Activated naive CD4-positive, alpha-beta T cell treated with anti-CD3 and anti-CD28 coated beads for 36 hours (primary cell): ENCODE data around the gene RHOB. TPM values are rescaled to one million over a fixed set of nuclear protein-coding genes. Genes with fewer than 3 reads are reported as not detected.

Experiments
- CTCF ChIA-PET: fragments of 350-600 bp; sonication (Branson Sonifier 250); formaldehyde crosslinking; loops from one replicate; lab custom pipeline; 2021; ENCODE audit warnings: antibody characterized with exemption; lab: Charles Lee
- DNase-seq: peaks from one replicate; pipeline ENCODE4 v3.0.0-alpha.2; 2020
- H3K27ac Mint-ChIP-seq: one replicate; pipeline ENCODE4 v1.8.0; 2021; ENCODE audit warnings: mild to moderate bottlenecking, mixed read lengths
- H3K27me3 Mint-ChIP-seq: one replicate; pipeline ENCODE4 v1.8.0; 2021; ENCODE audit warnings: low read depth, mixed read lengths
- H3K36me3 Mint-ChIP-seq: one replicate; pipeline ENCODE4 v1.8.0; 2021; ENCODE audit warnings: low read depth, mixed read lengths
- H3K4me1 Mint-ChIP-seq: one replicate; pipeline ENCODE4 v1.8.0; 2021; ENCODE audit warnings: low read depth, mixed read lengths
- H3K4me3 Mint-ChIP-seq: one replicate; pipeline ENCODE4 v1.8.0; 2021; ENCODE audit warnings: mild to moderate bottlenecking, moderate library complexity, mixed read lengths
- H3K9me3 Mint-ChIP-seq: one replicate; pipeline ENCODE4 v1.8.0; 2021; ENCODE audit warnings: mixed read lengths
- intact Hi-C: fragments of 100-400 bp; cut with micrococcal nuclease; formaldehyde crosslinking; loops from one replicate; pipeline ENCODE4 v1.15.1; 2023
- total RNA-seq, 2 experiments: library from RNA; stranded (reverse); gene quantifications; one replicate each; pipeline ENCODE4 v1.2.3, GENCODE V29; 2021

Gene RHOB
- total RNA-seq, 2 experiments from 2014 or later = 1.8 to 2.0 TPM

GRCh38 chr2:20451000-20451290 lies 4.1 kb downstream of the RHOB start:
- Mint-ChIP-seq H3K4me1 (peaks cover 11% of the 10 kb centered on the region), H3K9me3 (no peaks in the 10 kb centered on the region), H3K27me3 (peaks cover 5% of the 10 kb centered on the region), H3K4me3 (no peak overlapping the region), H3K36me3 (peaks cover 2% of the 10 kb centered on the region), H3K27ac (no peak overlapping the region)
- DNase-seq = no peak
- intact Hi-C loops = no loop called here
- CTCF ChIA-PET = no interaction called here

DNA sequence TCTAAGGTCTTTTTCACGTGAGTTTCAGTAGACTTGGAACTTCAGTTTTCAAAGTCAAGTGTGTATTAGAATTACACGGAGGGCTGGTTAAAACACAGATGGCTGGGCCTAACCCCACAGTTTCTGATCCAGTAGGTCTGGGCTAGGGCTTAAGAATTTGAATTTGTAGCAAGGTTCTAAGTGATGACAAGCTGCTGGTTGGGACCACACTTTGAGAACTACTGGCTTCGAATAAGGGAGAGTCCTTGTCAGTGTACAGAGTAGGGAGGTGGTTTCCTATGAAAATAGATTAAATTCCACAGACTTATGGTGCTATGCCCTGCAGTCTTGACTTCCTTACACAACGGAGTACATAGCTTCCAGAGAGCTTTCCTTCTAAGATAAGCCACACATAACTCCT lies 4.5 kb downstream of the RHOB start:
- intact Hi-C loops = no loop called here
- peaks cover 2% of the 10 kb centered on the region for H3K36me3 Mint-ChIP-seq
- H3K4me1 Mint-ChIP-seq = peaks cover 11% of the 10 kb centered on the region
- DNase-seq = no peak
- H3K9me3 Mint-ChIP-seq = no peaks in the 10 kb centered on the region
- H3K27ac Mint-ChIP-seq = no peak overlapping the region
- CTCF ChIA-PET = no interaction called here
- H3K4me3 Mint-ChIP-seq = no peak overlapping the region
- peaks cover 5% of the 10 kb centered on the region for H3K27me3 Mint-ChIP-seq

DNA sequence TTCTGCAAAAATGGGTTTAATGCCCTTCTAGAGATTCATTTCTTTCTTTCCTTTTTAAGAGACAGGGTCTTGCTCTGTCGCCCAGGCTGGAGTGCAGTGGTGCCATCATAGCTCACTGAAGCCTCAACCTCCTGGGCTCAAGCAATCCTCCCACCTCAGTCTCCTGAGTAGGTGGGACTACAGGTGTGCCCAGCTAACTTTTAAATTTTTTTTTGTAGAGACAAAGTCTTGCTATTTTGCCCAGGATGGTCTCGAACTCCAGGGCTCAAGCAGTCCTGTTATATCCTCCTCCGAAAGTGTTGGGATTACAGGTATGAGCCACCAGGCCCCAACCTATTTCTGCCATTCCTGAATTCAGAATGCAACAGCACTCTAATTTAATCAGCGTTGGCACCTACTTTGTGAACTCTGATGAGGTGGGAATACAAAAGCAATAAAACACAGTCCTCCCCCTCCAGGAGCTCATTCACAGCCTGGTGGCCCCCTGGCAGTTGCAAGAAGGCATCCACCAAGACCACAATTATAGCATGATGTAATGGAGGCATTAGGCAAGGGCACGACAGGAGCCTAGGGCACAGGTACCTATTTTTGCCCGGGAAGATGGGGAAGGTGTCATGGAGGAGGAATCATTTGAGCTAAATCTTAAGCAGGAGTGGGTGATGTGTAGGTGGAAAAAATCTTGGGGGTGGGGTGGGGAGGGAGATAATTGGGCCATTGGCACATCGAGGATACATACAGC lies 5.1 kb downstream of the RHOB start:
- Mint-ChIP-seq H3K9me3 (no peaks in the 10 kb centered on the region), H3K4me1 (peaks cover 14% of the 10 kb centered on the region), H3K36me3 (peaks cover 2% of the 10 kb centered on the region), H3K4me3 (no peak overlapping the region), H3K27ac (no peak overlapping the region), H3K27me3 (peaks cover 5% of the 10 kb centered on the region)
- intact Hi-C loops = no loop called here
- CTCF ChIA-PET = interaction anchor here (1.1 kb wide), 1 partner anchor 30 kb away, joined by 3 read pairs; no protein-coding TSS in a partner anchor
- no peak for DNase-seq

DNA sequence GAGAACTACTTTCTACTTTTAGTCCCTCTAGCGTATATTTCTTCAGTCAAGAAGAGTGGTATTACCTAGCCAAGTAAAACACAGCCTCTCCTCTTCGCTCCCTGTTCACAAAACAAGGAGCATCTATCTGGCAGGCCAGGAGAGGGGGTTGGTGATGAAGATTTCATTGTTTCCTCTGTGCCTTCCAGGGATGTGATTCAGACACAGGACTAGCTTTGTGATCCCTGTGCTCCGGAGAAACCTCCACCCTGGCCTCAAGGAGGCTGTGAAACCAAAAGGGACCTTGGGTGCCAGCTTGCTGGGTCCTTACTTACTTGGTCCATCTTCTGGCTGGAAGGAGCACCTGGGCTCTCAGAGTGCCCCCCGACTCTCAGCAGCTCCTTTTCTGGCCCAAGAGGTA lies 5.7 kb downstream of the RHOB start:
- H3K9me3 Mint-ChIP-seq = no peaks in the 10 kb centered on the region
- intact Hi-C loops = no loop called here
- peaks cover 15% of the 10 kb centered on the region for H3K4me1 Mint-ChIP-seq
- H3K27me3 Mint-ChIP-seq = peaks cover 5% of the 10 kb centered on the region
- DNase-seq = no peak
- H3K36me3 Mint-ChIP-seq = peaks cover 2% of the 10 kb centered on the region
- CTCF ChIA-PET = interaction anchor here (0.6 to 1.1 kb wide), 2 partner anchors 30 to 369 kb away, joined by 3 read pairs; no protein-coding TSS in a partner anchor
- no peak overlapping the region for H3K4me3 Mint-ChIP-seq
- H3K27ac Mint-ChIP-seq = no peak overlapping the region

GRCh38 chr2:20453087-20453486 lies 6.2 kb downstream of the RHOB start:
- Mint-ChIP-seq H3K27ac (no peak overlapping the region), H3K9me3 (no peaks in the 10 kb centered on the region), H3K27me3 (peaks cover 5% of the 10 kb centered on the region), H3K4me3 (no peak overlapping the region), H3K36me3 (peaks cover 2% of the 10 kb centered on the region), H3K4me1 (peaks cover 11% of the 10 kb centered on the region)
- intact Hi-C loops = no loop called here
- no peak for DNase-seq
- CTCF ChIA-PET = interaction anchor here (0.6 to 1.1 kb wide), 2 partner anchors 31 to 369 kb away, joined by 3 read pairs; no protein-coding TSS in a partner anchor

DNA sequence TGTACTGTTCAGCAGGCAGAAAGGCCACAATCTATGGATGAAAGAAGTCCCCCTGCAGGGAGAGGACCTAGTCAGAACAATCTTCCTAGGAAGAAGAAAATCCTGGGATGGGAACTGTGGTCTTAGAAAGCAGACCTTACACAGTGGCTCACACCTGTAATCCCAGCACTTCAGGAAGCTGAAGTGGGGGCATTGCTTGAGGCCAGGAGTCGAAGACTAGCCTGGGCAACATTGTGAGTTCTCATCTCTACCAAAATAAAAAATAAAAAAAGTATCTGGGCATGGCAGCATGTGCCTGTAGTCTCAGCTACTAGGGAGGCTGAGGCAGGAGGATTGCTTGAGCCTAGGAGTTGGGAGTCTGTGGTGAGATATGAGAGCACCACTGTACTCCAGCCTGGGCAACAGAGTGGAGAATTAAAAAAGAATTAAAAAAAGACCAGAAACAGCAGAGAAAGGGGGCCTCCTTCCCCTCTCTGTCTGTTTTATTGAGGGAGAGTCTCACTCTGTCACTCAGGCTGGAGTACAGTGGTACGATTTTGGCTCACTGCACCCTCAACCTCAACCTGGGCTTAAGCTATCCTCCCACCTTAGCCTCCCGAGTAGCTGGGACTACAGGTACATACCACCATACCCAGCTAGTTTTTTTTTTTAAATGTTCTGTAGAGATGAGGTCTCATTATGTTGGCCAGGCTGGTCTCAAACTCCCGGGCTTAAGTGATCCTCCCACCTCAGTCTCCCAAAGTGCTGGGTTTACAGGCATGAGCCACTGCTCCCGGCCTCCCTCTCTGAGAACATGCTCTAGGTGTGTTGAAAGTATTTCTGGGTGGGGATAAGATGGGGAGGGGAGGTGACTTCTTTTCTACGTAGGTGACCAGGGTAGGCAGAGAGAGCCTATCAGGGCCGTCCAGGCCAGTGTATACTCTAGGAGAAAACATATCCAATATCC lies 7.4 kb downstream of the RHOB start:
- no peak for DNase-seq
- intact Hi-C loops = no loop called here
- H3K4me3 Mint-ChIP-seq = no peak overlapping the region
- H3K27ac Mint-ChIP-seq = no peak overlapping the region
- H3K9me3 Mint-ChIP-seq = no peaks in the 10 kb centered on the region
- H3K4me1 Mint-ChIP-seq = peaks cover 9% of the 10 kb centered on the region
- CTCF ChIA-PET = interaction anchor here (1.1 to 1.6 kb wide), 3 partner anchors 8 to 189 kb away, joined by 3 to 7 read pairs (median 4); partner anchors contain the start of gene RHOB
- peaks cover 11% of the 10 kb centered on the region for H3K27me3 Mint-ChIP-seq
- H3K36me3 Mint-ChIP-seq = peaks cover 2% of the 10 kb centered on the region

DNA sequence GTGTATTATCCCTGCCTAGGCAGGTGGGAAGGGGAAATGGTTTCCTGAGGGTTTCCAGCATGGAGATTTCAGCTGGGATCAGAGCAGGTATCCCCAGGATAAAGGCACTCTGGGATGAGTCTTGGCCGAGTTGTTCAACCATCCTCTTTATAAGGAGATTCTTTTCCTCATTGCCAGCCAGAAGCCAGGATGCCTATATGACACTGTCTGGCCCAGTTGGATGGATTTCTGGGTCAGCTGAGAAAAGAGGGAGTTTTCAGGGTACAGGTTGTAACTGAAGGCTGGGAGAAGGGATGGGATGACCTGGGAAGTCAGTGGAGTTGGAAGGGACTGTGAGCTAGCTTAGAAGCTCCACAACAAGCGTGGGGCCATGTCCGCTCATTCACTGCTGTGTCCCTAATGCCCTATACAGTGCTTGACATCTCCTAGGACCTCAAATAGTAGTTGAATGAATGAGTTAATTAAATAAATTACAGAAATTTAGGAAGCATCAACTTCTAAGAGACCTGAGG lies 8.3 kb downstream of the RHOB start:
- H3K36me3 Mint-ChIP-seq = no peaks in the 10 kb centered on the region
- no peaks in the 10 kb centered on the region for H3K9me3 Mint-ChIP-seq
- no peak overlapping the region for H3K4me3 Mint-ChIP-seq
- intact Hi-C loops = no loop called here
- CTCF ChIA-PET = interaction anchor here (0.6 to 1.6 kb wide), 4 partner anchors 8 to 508 kb away, joined by 3 to 7 read pairs (median 4); partner anchors contain the start of gene RHOB
- no peak for DNase-seq
- H3K27ac Mint-ChIP-seq = no peak overlapping the region
- peaks cover 12% of the 10 kb centered on the region for H3K27me3 Mint-ChIP-seq
- peaks cover 6% of the 10 kb centered on the region for H3K4me1 Mint-ChIP-seq

DNA sequence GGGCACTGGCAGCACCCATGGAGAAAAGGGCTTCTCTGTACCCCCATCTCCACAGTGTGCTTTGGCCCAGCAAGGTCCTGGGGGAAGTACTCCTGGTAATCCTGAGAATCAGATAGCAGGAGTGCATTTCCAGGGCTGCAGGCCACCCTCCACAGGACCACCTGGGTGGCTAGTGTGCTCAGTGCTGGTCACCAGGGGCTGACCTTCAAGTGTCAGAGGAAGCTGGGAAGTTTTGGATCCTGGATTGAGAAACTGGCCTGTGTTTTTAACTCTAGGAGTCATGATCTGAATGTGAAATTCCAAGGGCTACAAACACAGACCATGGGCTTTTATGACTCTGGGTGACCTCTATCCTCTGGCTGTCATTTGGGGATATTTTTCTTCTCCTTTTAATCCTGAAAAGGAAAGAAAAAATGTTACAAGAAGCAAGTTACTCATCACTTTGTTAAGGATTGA lies 9.3 kb downstream of the RHOB start:
- no peak for DNase-seq
- intact Hi-C loops = no loop called here
- no peak overlapping the region for H3K27ac Mint-ChIP-seq
- peaks cover 6% of the 10 kb centered on the region for H3K4me1 Mint-ChIP-seq
- no peak overlapping the region for H3K4me3 Mint-ChIP-seq
- H3K9me3 Mint-ChIP-seq = no peaks in the 10 kb centered on the region
- CTCF ChIA-PET = interaction anchor here (1.2 to 2.3 kb wide), 3 partner anchors 9 to 45 kb away, joined by 4 to 9 read pairs (median 7); partner anchors contain the start of gene RHOB
- H3K27me3 Mint-ChIP-seq = peaks cover 12% of the 10 kb centered on the region
- no peaks in the 10 kb centered on the region for H3K36me3 Mint-ChIP-seq

- Mint-ChIP-seq H3K36me3 (no peaks in the 10 kb centered on the region), H3K9me3 (no peaks in the 10 kb centered on the region), H3K27me3 (peaks cover 12% of the 10 kb centered on the region), H3K27ac (no peak overlapping the region), H3K4me3 (no peak overlapping the region), H3K4me1 (peaks cover 6% of the 10 kb centered on the region)
- CTCF ChIA-PET = interaction anchor here (2.3 kb wide), 1 partner anchor 10 kb away, joined by 9 read pairs; the partner anchor contains the start of gene RHOB
- peak; percentile 19 for DNase-seq
- intact Hi-C loops = no loop called here
Measured at GRCh38 chr2:20456636-20457426, 10.0 kb downstream of the RHOB start.

DNA sequence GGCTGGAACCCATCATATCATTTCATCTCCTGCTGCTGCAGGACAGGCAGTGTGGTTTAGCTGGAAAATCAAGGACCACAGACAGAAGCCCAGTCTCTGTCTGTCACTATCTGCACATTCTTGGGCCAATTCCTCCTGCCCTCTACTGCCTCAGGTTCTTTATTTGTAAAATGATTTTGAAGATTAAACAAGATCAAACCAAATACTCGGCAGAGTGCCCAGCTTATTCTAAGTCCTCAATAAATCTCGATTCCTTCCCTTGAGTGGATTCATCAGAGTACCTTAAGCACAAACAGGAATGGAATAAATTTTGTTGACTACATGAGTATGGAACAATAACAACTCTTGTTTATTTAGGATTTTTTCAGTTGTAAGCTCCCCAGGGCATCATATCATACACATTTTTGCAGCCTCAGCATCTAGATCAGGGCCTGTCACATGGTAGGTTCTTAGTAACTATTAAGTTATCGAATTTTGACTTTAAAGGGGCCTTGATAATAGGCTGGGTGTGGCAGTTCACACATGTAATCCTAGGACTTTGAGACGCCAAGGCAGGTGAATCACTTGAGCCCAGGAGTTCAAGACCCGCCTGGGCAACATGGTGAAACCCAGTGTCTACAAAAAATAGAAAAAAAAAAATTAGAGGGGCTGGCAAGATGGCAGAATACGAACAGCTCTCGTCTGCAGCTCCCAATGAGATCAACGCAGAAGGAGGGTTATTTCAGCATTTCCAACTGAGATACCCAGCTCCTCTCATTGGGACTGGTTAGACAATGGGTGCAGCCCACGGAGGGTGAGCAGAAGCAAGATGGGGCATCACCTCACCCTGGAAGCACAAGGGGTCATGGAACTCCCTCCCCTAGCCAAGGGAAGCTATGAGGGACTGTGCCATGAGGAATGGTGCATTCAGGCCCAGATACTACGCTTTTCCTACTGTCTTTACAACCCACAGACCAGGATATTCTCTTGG lies 11.1 kb downstream of the RHOB start:
- H3K27me3 Mint-ChIP-seq = peaks cover 12% of the 10 kb centered on the region
- no peak overlapping the region for H3K27ac Mint-ChIP-seq
- no peak for DNase-seq
- CTCF ChIA-PET = interaction anchor here (0.6 to 2.3 kb wide), 2 partner anchors 11 to 166 kb away, joined by 3 to 9 read pairs; partner anchors contain the start of gene RHOB
- intact Hi-C loops = no loop called here
- H3K9me3 Mint-ChIP-seq = no peaks in the 10 kb centered on the region
- H3K4me1 Mint-ChIP-seq = peaks cover 6% of the 10 kb centered on the region
- H3K4me3 Mint-ChIP-seq = no peak overlapping the region
- no peaks in the 10 kb centered on the region for H3K36me3 Mint-ChIP-seq
